Right forelimb (tissue), 1 donor: Measurements from ENCODE around the gene PTPRR.

Source experiments
- DNase-seq: peaks from one replicate; pipeline ENCODE4 v3.0.0-alpha.2; 2018

PTPRR gene

GRCh38 chr12:70671698-70672097 is 248.8 kb downstream of the PTPRR start:
- no peak for DNase-seq

GRCh38 chr12:70670948-70671347 is 249.6 kb downstream of the PTPRR start:
- no peak for DNase-seq

GRCh38 chr12:70667253-70667652 is 253.3 kb downstream of the PTPRR start:
- no peak for DNase-seq

GRCh38 chr12:70666364-70666763 is 254.2 kb downstream of the PTPRR start:
- DNase-seq: no peak

GRCh38 chr12:70664465-70664881 is 256.1 kb downstream of the PTPRR start:
- DNase-seq: no peak

GRCh38 chr12:70663838-70664237 is 256.7 kb downstream of the PTPRR start:
- no peak for DNase-seq

GRCh38 chr12:70661466-70662161 is 258.9 kb downstream of the PTPRR start:
- DNase-seq: no peak

GRCh38 chr12:70660620-70661219 is 259.8 kb downstream of the PTPRR start:
- no peak for DNase-seq

- no peak for DNase-seq
Measured at GRCh38 chr12:70660002-70660604, 260.4 kb downstream of the PTPRR start.

GRCh38 chr12:70659077-70659606 is 261.4 kb downstream of the PTPRR start:
- no peak for DNase-seq

- DNase-seq: no peak
Measured at GRCh38 chr12:70657616-70658286, 262.8 kb downstream of the PTPRR start.

GRCh38 chr12:70652451-70652850 is 268.1 kb downstream of the PTPRR start:
- no peak for DNase-seq

- DNase-seq: no peak
Measured at GRCh38 chr12:70648831-70649230, 271.7 kb downstream of the PTPRR start.

GRCh38 chr12:70648191-70648590 is 272.3 kb downstream of the PTPRR start:
- no peak for DNase-seq

GRCh38 chr12:70646850-70647249 is 273.7 kb downstream of the PTPRR start:
- no peak for DNase-seq

GRCh38 chr12:70645494-70646317 is 274.8 kb downstream of the PTPRR start:
- no peak for DNase-seq

GRCh38 chr12:70644861-70645260 is 275.7 kb downstream of the PTPRR start:
- no peak for DNase-seq

GRCh38 chr12:70643939-70644338 is 276.6 kb downstream of the PTPRR start:
- no peak for DNase-seq

GRCh38 chr12:70641691-70642090 is 278.8 kb downstream of the PTPRR start:
- DNase-seq: no peak

- DNase-seq: no peak
Measured at GRCh38 chr12:70640901-70641300, 279.6 kb downstream of the PTPRR start.

- no peak for DNase-seq
Measured at GRCh38 chr12:70639535-70639934, 281.0 kb downstream of the PTPRR start.

- DNase-seq: no peak
Measured at GRCh38 chr12:70638639-70639360, 281.7 kb downstream of the PTPRR start.
